ENCODE data around the gene BOC. TPM values are rescaled to one million over a fixed set of nuclear protein-coding genes. Genes with fewer than 3 reads are reported as not detected.

Gene BOC
- total and polyA plus RNA-seq, 10 donors = 1.5 to 21.9 (median 13.5) TPM

DNA sequence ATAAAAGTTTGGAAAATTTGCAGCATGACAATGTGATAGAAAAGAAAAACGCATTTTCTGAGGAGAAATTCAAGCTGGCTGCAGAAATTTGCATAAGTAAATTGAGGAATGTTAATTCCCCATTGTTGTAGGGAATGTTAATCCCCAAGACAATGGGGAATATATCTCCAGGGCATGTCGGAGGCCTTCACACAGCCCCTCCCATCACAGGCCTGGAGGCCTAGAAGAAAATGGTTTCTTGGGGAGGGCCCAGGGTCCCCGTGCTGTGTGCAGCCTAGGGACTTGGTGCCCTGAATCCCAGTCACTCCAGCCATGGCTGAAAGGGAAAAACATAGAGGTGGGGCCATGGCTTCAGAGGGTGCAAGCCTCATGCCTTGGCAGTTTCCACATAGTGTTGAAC, 101.1 kb downstream of the BOC start:
- DNase-seq = no peak
- H3K36me3 ChIP-seq = peaks cover 0 to 61% (median 8%) of the 10 kb centered on the region in 6 donors
- no peak for TF ChIP-seq POLR2A (IDR thresholded peaks at IDR 0.05)
- TF ChIP-seq POLR2AphosphoS5 (IDR thresholded peaks at IDR 0.05) = no peak
- TF ChIP-seq, protein P1, sequence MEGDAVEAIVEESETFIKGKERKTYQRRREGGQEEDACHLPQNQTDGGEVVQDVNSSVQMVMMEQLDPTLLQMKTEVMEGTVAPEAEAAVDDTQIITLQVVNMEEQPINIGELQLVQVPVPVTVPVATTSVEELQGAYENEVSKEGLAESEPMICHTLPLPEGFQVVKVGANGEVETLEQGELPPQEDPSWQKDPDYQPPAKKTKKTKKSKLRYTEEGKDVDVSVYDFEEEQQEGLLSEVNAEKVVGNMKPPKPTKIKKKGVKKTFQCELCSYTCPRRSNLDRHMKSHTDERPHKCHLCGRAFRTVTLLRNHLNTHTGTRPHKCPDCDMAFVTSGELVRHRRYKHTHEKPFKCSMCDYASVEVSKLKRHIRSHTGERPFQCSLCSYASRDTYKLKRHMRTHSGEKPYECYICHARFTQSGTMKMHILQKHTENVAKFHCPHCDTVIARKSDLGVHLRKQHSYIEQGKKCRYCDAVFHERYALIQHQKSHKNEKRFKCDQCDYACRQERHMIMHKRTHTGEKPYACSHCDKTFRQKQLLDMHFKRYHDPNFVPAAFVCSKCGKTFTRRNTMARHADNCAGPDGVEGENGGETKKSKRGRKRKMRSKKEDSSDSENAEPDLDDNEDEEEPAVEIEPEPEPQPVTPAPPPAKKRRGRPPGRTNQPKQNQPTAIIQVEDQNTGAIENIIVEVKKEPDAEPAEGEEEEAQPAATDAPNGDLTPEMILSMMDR (IDR thresholded peaks at IDR 0.05 in 8 of 11, conservative IDR thresholded peaks at IDR 0.05 in 3 of 11) = no peak
- peaks cover 5 to 35% (median 24%) of the 10 kb centered on the region in 8 donors for H3K9me3 ChIP-seq
- no peak overlapping the region for H3K27ac ChIP-seq
- H3K4me1 ChIP-seq = no peaks in the 10 kb centered on the region
- no peaks in the 10 kb centered on the region for H3K27me3 ChIP-seq (replicated peaks in 1 of 7)
- intact Hi-C loops (cut with DNase I; ENCODE audit: low total_unique reads) = no loop called here
- H3K4me3 ChIP-seq = no peak overlapping the region
- WGBS, 5 donors = 94 to 98% (median 96%) methylated on average over 3 of the region's 3 CpGs

DNA sequence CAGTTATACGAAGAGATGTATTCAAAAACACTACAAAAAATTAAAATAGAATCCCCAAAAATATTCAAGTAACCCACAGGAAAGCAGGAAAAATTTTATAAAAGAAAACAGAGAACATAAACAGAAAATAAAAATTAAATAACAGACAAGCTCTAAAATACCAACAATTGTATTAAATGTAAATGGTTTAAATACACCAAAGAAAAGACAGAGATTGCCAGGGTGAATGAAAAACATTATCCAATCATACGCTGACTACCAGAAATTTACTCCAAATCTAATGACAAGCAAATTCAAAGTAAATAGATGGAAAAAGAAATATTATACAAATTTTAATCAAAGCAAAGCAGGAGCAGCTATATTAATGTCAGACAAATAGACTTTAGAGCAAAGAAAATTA, 103.6 kb downstream of the BOC start:
- H3K9me3 ChIP-seq = peaks cover 5 to 35% (median 24%) of the 10 kb centered on the region in 8 donors
- no peaks in the 10 kb centered on the region for H3K27me3 ChIP-seq (replicated peaks in 1 of 7)
- DNase-seq = no peak
- H3K36me3 ChIP-seq = peaks cover 0 to 71% (median 10%) of the 10 kb centered on the region in 6 donors
- H3K27ac ChIP-seq = no peak overlapping the region
- TF ChIP-seq, protein P1 (IDR thresholded peaks at IDR 0.05 in 8 of 11, conservative IDR thresholded peaks at IDR 0.05 in 3 of 11) = no peak
- TF ChIP-seq POLR2AphosphoS5 (IDR thresholded peaks at IDR 0.05) (no peak), POLR2A (IDR thresholded peaks at IDR 0.05) (no peak)
- no peaks in the 10 kb centered on the region for H3K4me1 ChIP-seq
- 94 to 99% (median 99%) methylated on average over 2 of the region's 2 CpGs for WGBS, 5 donors
- H3K4me3 ChIP-seq = no peak overlapping the region
- intact Hi-C loops (cut with DNase I; ENCODE audit: low total_unique reads) = no loop called here

DNA sequence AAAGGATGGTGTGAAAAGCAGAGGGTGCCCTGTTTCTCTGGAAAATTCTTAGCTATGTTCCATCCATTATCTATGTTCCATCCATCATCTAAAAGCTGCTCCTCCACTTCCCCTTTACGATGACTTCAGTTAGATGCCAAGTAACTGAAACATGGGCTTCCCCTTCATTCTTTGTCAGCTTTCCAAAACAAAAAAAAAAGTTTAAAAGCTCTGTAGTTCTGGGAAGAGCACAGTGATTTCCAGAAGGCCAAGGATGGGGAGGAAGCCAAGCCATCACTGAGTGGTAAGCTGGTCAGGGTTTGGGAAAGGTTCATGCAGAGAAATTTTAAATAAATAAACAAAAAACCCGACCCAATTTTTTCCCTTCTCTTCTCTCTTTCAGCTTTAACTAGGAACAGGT, 118.4 kb downstream of the BOC start:
- no peak overlapping the region for H3K27ac ChIP-seq

DNA sequence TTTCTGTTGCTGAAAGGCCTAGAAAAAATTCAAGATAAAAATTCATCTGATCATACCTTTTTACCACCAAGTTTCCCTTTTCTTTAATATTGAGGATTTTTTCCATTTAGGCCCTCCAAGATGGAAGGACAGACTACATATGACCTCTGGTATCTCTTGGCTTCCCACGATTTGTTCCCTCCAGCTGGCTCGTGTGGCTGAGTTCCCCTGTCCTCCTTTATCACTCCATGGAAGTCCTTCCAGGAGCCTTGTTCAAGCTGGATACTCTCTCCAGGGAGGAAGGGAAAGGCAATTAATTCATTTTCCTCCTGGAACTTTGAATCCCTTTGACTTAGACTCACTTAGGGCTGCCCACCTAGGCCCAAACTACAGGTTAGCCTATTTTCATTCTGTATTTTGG, 119.4 kb downstream of the BOC start:
- no peak for DNase-seq
- no peak overlapping the region for H3K4me3 ChIP-seq
- H3K4me1 ChIP-seq = no peaks in the 10 kb centered on the region
- H3K36me3 ChIP-seq = peaks cover 0 to 10% (median 2%) of the 10 kb centered on the region in 6 donors
- H3K9me3 ChIP-seq = no peaks in the 10 kb centered on the region
- TF ChIP-seq POLR2AphosphoS5 (IDR thresholded peaks at IDR 0.05) (no peak), POLR2A (IDR thresholded peaks at IDR 0.05) (no peak)
- TF ChIP-seq, protein P1 (IDR thresholded peaks at IDR 0.05 in 8 of 11, conservative IDR thresholded peaks at IDR 0.05 in 3 of 11) = no peak
- intact Hi-C loops (cut with DNase I; ENCODE audit: low total_unique reads) = no loop called here
- no peak overlapping the region for H3K27ac ChIP-seq
- 88 to 94% (median 91%) methylated on average over 2 of the region's 2 CpGs for WGBS, 5 donors
- no peaks in the 10 kb centered on the region for H3K27me3 ChIP-seq (replicated peaks in 1 of 7)

More for the DNA sequence above, 118.4 kb downstream of the BOC start:
- TF ChIP-seq, protein P1 (IDR thresholded peaks at IDR 0.05 in 8 of 11, conservative IDR thresholded peaks at IDR 0.05 in 3 of 11) = no peak
- TF ChIP-seq POLR2A (IDR thresholded peaks at IDR 0.05) (no peak), POLR2AphosphoS5 (IDR thresholded peaks at IDR 0.05) (no peak)
- DNase-seq = no peak
- Histone ChIP-seq H3K27me3 (replicated peaks in 1 of 7) (no peaks in the 10 kb centered on the region), H3K36me3 (peaks cover 0 to 14% (median 3%) of the 10 kb centered on the region in 6 donors), H3K9me3 (no peaks in the 10 kb centered on the region), H3K4me1 (no peaks in the 10 kb centered on the region), H3K4me3 (no peak overlapping the region)
- 47 to 68% (median 49%) methylated on average over 2 of the region's 2 CpGs for WGBS, 5 donors
- intact Hi-C loops (cut with DNase I; ENCODE audit: low total_unique reads) = no loop called here
